ENCODE results near the gene PRDM16. TPM values are rescaled to one million over a fixed set of nuclear protein-coding genes. Genes with fewer than 3 reads are reported as not detected.

The PRDM16 gene
- total RNA-seq, 1 experiment from 2014 or later: 5.3 TPM

DNA sequence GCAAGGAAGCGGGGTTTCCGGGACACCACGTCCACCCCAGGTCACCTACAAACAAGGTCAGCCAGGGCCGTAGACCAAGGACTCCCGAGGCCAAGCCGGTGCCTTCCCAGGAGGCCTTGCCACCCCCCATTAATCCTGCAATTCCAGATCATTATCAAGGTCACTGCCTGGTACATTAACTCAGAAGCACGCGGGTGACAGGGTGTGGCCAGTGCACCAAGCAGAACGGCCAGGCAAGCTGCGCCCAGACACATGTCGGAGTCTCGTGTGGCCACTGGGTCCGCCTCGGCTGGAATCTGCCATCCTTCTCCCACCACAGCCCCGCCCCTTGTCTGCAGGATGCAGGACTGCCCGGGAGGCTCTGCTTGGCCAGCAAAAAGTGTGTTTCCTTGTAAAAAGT lies 144.7 kb downstream of the PRDM16 start:
- no peaks in the 10 kb centered on the region for H3K27me3 ChIP-seq (replicated peaks; ENCODE audit: control insufficient read depth, insufficient read depth, low read length)
- H3K27ac Mint-ChIP-seq (ENCODE audit: unreplicated experiment): no peak overlapping the region

DNA sequence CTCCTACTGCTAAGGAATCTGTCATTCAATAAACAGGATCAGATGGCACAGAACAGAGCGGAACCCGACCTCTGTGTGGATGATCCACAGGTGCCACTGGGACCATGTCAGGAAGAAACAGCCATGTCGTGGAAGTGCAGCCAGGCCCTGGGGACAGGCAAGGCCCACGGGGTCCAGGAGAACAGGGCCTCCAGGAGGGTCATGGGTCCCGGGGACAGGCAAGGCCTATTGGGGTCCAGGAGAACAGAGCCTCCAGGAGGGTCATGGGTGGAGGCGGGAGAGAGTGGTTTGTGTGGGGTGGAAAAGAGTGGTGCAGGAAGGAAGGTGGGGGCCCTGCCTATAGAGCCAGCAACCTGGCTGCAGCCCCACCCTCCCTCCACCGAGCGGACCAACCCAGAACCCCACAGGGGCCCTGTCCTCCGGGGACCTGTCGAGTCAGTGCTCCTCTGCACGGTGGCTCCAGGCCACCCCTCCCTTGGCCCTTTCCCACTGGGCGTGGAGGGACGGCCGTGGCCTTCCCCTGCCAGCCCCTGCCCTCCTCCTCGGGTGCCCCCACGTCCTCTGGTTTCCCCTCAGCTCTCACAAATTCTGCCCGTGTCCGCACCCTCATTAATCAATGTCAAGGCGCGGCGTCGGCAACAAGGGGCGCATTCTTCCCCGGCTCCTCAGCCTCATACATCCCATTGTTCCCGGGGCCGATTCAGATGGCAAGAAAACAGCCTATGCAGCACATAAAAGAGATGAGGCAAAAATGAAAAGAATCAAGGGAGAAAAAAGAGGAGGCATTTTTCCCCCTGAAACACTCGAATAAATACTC lies 146.4 kb downstream of the PRDM16 start:
- H3K9me3 ChIP-seq: no peaks in the 10 kb centered on the region
- CTCF ChIA-PET: interaction anchor here (0.6 kb wide), 1 partner anchor 7 kb away, joined by 6 read pairs; no protein-coding TSS in a partner anchor
- no peaks in the 10 kb centered on the region for H3K36me3 Mint-ChIP-seq (ENCODE audit: insufficient read depth, unreplicated experiment)
- H3K9me3 Mint-ChIP-seq (ENCODE audit: unreplicated experiment): no peaks in the 10 kb centered on the region
- peaks cover 16% of the 10 kb centered on the region for H3K4me1 ChIP-seq
- intact Hi-C loops (cut with micrococcal nuclease; ENCODE audit: unreplicated experiment): no loop called here
- TF ChIP-seq, protein P1, sequence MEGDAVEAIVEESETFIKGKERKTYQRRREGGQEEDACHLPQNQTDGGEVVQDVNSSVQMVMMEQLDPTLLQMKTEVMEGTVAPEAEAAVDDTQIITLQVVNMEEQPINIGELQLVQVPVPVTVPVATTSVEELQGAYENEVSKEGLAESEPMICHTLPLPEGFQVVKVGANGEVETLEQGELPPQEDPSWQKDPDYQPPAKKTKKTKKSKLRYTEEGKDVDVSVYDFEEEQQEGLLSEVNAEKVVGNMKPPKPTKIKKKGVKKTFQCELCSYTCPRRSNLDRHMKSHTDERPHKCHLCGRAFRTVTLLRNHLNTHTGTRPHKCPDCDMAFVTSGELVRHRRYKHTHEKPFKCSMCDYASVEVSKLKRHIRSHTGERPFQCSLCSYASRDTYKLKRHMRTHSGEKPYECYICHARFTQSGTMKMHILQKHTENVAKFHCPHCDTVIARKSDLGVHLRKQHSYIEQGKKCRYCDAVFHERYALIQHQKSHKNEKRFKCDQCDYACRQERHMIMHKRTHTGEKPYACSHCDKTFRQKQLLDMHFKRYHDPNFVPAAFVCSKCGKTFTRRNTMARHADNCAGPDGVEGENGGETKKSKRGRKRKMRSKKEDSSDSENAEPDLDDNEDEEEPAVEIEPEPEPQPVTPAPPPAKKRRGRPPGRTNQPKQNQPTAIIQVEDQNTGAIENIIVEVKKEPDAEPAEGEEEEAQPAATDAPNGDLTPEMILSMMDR (IDR thresholded peaks at IDR 0.05; ENCODE audit: insufficient read depth in 1 of 2, low read depth in 1 of 2, low read length in 1 of 2, severe bottlenecking in 1 of 2, unreplicated experiment in 1 of 2): no peak
- no peaks in the 10 kb centered on the region for H3K4me1 Mint-ChIP-seq (ENCODE audit: low read depth, unreplicated experiment)
- H3K27me3 Mint-ChIP-seq (ENCODE audit: insufficient read depth, unreplicated experiment): no peaks in the 10 kb centered on the region
- H3K36me3 ChIP-seq (ENCODE audit: control insufficient read depth, insufficient read depth, low read length): no peaks in the 10 kb centered on the region
- DNase-seq: no peak
- POLR2A ChIA-PET: no interaction called here
- no TSS peak for BruUV-seq (replicated peaks)
- H3K4me3 ChIP-seq (ENCODE audit: low read depth, low read length): no peak overlapping the region
- H3K27me3 ChIP-seq (replicated peaks; ENCODE audit: control insufficient read depth, insufficient read depth, low read length): no peaks in the 10 kb centered on the region
- H3K27ac Mint-ChIP-seq (ENCODE audit: unreplicated experiment): no peak overlapping the region
- H3K4me3 Mint-ChIP-seq (ENCODE audit: unreplicated experiment): no peak overlapping the region

More for the DNA sequence above, 144.7 kb downstream of the PRDM16 start:
- TF ChIP-seq, protein P1 (IDR thresholded peaks at IDR 0.05; ENCODE audit: insufficient read depth in 1 of 2, low read depth in 1 of 2, low read length in 1 of 2, severe bottlenecking in 1 of 2, unreplicated experiment in 1 of 2): no peak
- intact Hi-C loops (cut with micrococcal nuclease; ENCODE audit: unreplicated experiment): no loop called here
- no peak for DNase-seq
- no peaks in the 10 kb centered on the region for H3K4me1 Mint-ChIP-seq (ENCODE audit: low read depth, unreplicated experiment)
- H3K4me1 ChIP-seq: no peaks in the 10 kb centered on the region; the same call in 1 of the 2 replicates
- no peaks in the 10 kb centered on the region for H3K27me3 Mint-ChIP-seq (ENCODE audit: insufficient read depth, unreplicated experiment)
- H3K4me3 Mint-ChIP-seq (ENCODE audit: unreplicated experiment): no peak overlapping the region
- no peaks in the 10 kb centered on the region for H3K9me3 ChIP-seq
- CTCF ChIA-PET: no interaction called here
- H3K4me3 ChIP-seq (ENCODE audit: low read depth, low read length): no peak overlapping the region
- no peaks in the 10 kb centered on the region for H3K36me3 ChIP-seq (ENCODE audit: control insufficient read depth, insufficient read depth, low read length)
- no peaks in the 10 kb centered on the region for H3K36me3 Mint-ChIP-seq (ENCODE audit: insufficient read depth, unreplicated experiment)
- POLR2A ChIA-PET: no interaction called here
- H3K9me3 Mint-ChIP-seq (ENCODE audit: unreplicated experiment): no peaks in the 10 kb centered on the region
- BruUV-seq (replicated peaks): no TSS peak

DNA sequence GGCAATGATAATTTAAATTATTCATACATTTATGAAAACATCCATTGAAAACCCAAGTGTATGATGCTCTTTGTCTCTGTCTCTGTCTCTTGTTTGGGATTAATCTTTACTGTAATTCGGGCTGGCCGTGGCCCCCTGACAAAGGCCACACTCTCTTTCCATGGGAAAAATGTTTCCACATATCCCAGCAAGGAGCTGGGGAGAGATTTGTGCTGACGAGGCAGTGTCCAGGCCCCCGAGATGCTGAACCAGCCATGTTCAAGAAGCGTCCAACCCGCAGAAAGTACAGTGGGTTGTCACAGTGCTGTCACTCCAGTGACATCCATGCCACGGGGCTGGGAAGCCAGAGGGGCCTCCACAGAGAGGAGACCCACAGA lies 147.0 kb downstream of the PRDM16 start:
- TF ChIP-seq, protein P1 (IDR thresholded peaks at IDR 0.05; ENCODE audit: insufficient read depth in 1 of 2, low read depth in 1 of 2, low read length in 1 of 2, severe bottlenecking in 1 of 2, unreplicated experiment in 1 of 2): no peak
- H3K27me3 ChIP-seq (replicated peaks; ENCODE audit: control insufficient read depth, insufficient read depth, low read length): no peaks in the 10 kb centered on the region
- H3K4me1 ChIP-seq: peaks cover 16% of the 10 kb centered on the region
- CTCF ChIA-PET: no interaction called here
- DNase-seq: no peak
- intact Hi-C loops (cut with micrococcal nuclease; ENCODE audit: unreplicated experiment): no loop called here
- H3K9me3 ChIP-seq: no peaks in the 10 kb centered on the region
- Mint-ChIP-seq H3K27me3 (ENCODE audit: insufficient read depth, unreplicated experiment) (no peaks in the 10 kb centered on the region), H3K4me3 (ENCODE audit: unreplicated experiment) (no peak overlapping the region), H3K27ac (ENCODE audit: unreplicated experiment) (no peak overlapping the region), H3K4me1 (ENCODE audit: low read depth, unreplicated experiment) (no peaks in the 10 kb centered on the region), H3K36me3 (ENCODE audit: insufficient read depth, unreplicated experiment) (no peaks in the 10 kb centered on the region), H3K9me3 (ENCODE audit: unreplicated experiment) (no peaks in the 10 kb centered on the region)
- H3K36me3 ChIP-seq (ENCODE audit: control insufficient read depth, insufficient read depth, low read length): no peaks in the 10 kb centered on the region
- no peak overlapping the region for H3K4me3 ChIP-seq (ENCODE audit: low read depth, low read length)
- POLR2A ChIA-PET: no interaction called here
- BruUV-seq (replicated peaks): no TSS peak
